ENCODE results near the gene SH3GL3.

The SH3GL3 gene

DNA sequence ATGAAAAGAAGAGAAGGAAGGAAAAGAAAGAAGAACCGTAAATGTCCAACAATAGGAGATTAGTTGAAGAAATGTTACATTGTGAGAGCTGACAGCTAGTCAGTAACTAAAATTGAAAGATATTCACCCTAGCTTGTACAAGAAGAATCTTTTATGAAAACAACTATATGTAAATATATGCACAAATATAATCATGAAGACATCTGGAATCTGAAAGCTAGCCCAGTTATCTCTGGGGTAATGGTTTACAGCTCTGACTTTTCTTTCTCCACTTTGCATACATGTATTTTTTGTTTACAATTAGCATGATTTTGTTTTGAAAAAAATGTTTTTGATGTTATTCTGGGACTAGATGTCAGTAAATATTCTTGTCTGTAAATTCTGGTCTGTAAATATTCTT, 169.7 kb downstream of the SH3GL3 start:
- ChIA-PET CTCF (no interaction called here), POLR2A (interaction anchor here (0.7 kb wide), 1 partner anchor 47 kb away, joined by 3 read pairs; no protein-coding TSS in a partner anchor)
- H3K4me3 ChIP-seq (ENCODE audit: low read depth, low read length) = no peak overlapping the region
- TF ChIP-seq ZSCAN16 (tag by site-specific recombination; IDR thresholded peaks at IDR 0.05) (no peak), ZNF132 (tag by site-specific recombination; IDR thresholded peaks at IDR 0.05; ENCODE audit: borderline replicate concordance) (no peak), ZIC2 (tag by site-specific recombination; IDR thresholded peaks at IDR 0.05) (no peak), ZNF391 (tag by site-specific recombination; IDR thresholded peaks at IDR 0.05; ENCODE audit: borderline replicate concordance, low read depth) (no peak), ZNF138 (tag by site-specific recombination; IDR thresholded peaks at IDR 0.05; ENCODE audit: borderline replicate concordance) (no peak), ZSCAN23 (tag by site-specific recombination; IDR thresholded peaks at IDR 0.05) (no peak), ZNF274 (IDR thresholded peaks at IDR 0.05; ENCODE audit: low read length) (no peak), ZNF274 (tag by site-specific recombination; IDR thresholded peaks at IDR 0.05; ENCODE audit: borderline replicate concordance) (no peak), MEIS1 (CRISPR knock-in tag; IDR thresholded peaks at IDR 0.05; ENCODE audit: borderline replicate concordance) (no peak), HOXA7 (CRISPR knock-in tag; IDR thresholded peaks at IDR 0.05; ENCODE audit: borderline replicate concordance) (no peak), ZNF433 (tag by site-specific recombination; IDR thresholded peaks at IDR 0.05; ENCODE audit: low read depth) (no peak), ZNF785 (tag by site-specific recombination; IDR thresholded peaks at IDR 0.05) (no peak), GLI4 (tag by site-specific recombination; IDR thresholded peaks at IDR 0.05) (no peak), OVOL3 (tag by site-specific recombination; IDR thresholded peaks at IDR 0.05) (no peak), ZFP41 (tag by site-specific recombination; IDR thresholded peaks at IDR 0.05; ENCODE audit: borderline replicate concordance) (no peak)
- TF ChIP-seq, protein P1, sequence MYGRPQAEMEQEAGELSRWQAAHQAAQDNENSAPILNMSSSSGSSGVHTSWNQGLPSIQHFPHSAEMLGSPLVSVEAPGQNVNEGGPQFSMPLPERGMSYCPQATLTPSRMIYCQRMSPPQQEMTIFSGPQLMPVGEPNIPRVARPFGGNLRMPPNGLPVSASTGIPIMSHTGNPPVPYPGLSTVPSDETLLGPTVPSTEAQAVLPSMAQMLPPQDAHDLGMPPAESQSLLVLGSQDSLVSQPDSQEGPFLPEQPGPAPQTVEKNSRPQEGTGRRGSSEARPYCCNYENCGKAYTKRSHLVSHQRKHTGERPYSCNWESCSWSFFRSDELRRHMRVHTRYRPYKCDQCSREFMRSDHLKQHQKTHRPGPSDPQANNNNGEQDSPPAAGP (tag by site-specific recombination; IDR thresholded peaks at IDR 0.05) = no peak
- TF ChIP-seq, protein P2, sequence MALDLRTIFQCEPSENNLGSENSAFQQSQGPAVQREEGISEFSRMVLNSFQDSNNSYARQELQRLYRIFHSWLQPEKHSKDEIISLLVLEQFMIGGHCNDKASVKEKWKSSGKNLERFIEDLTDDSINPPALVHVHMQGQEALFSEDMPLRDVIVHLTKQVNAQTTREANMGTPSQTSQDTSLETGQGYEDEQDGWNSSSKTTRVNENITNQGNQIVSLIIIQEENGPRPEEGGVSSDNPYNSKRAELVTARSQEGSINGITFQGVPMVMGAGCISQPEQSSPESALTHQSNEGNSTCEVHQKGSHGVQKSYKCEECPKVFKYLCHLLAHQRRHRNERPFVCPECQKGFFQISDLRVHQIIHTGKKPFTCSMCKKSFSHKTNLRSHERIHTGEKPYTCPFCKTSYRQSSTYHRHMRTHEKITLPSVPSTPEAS (tag by site-specific recombination; IDR thresholded peaks at IDR 0.05) = no peak
- TF ChIP-seq, protein P3, sequence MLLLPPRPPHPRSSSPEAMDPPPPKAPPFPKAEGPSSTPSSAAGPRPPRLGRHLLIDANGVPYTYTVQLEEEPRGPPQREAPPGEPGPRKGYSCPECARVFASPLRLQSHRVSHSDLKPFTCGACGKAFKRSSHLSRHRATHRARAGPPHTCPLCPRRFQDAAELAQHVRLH (tag by site-specific recombination; IDR thresholded peaks at IDR 0.05) = no peak
- TF ChIP-seq, protein P4, sequence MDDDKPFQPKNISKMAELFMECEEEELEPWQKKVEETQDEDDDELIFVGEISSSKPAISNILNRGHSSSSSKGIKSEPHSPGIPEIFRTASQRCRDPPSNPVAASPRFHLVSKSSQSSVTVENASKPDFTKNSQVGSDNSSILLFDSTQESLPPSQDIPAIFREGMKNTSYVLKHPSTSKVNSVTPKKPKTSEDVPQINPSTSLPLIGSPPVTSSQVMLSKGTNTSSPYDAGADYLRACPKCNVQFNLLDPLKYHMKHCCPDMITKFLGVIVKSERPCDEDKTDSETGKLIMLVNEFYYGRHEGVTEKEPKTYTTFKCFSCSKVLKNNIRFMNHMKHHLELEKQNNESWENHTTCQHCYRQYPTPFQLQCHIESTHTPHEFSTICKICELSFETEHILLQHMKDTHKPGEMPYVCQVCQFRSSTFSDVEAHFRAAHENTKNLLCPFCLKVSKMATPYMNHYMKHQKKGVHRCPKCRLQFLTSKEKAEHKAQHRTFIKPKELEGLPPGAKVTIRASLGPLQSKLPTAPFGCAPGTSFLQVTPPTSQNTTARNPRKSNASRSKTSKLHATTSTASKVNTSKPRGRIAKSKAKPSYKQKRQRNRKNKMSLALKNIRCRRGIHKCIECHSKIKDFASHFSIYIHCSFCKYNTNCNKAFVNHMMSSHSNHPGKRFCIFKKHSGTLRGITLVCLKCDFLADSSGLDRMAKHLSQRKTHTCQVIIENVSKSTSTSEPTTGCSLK (tag by site-specific recombination; IDR thresholded peaks at IDR 0.05) = no peak
- TF ChIP-seq, protein P5, sequence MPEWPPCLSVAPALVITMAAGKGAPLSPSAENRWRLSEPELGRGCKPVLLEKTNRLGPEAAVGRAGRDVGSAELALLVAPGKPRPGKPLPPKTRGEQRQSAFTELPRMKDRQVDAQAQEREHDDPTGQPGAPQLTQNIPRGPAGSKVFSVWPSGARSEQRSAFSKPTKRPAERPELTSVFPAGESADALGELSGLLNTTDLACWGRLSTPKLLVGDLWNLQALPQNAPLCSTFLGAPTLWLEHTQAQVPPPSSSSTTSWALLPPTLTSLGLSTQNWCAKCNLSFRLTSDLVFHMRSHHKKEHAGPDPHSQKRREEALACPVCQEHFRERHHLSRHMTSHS (tag by site-specific recombination; IDR thresholded peaks at IDR 0.05) = no peak
- H3K4me1 ChIP-seq (ENCODE audit: control insufficient read depth, insufficient read depth, low read length) = no peaks in the 10 kb centered on the region
- H3K36me3 ChIP-seq (ENCODE audit: control insufficient read depth in 2 of 2, insufficient read depth in 1 of 2, low read length in 2 of 2) = peaks cover 0 to 4% of the 10 kb centered on the region in 2 experiments; a peak in 1 of 3 replicates
- no peaks in the 10 kb centered on the region for H3K9me3 ChIP-seq (ENCODE audit: control insufficient read depth, insufficient read depth, low read depth, low read length)
- H3K27ac ChIP-seq (ENCODE audit: extremely low read depth, low read depth, low read length) = no peak overlapping the region

DNA sequence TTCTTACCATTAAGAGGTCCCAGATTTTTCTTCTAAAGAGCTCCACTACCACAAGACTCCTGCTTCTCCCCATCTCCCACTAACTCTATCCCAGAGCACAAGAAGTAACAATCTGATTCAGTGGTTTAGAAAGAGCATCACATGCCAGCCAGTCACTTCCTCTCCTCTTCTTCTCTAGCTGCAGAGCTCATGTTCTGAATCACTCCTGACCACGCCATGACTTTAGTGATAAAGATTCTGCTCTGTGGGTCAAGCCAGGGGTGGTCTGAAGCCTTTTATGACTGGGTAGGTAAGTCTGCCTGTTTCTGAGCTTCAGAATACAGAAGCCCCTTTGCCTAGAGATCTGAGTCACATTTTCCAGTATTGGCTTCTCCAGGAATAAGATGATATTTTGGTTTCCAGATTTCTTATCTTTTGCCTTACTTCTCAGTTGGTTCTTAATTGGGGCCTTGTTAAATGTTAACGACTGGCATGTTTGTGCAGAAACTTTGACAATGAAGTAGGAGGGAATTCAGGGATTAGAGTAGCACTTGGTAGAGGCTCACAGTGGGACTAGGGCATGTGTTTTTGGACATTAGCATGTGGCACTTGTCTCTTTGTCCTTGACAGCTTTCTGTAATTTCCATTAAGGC, 179.1 kb downstream of the SH3GL3 start:
- H3K36me3 ChIP-seq (ENCODE audit: control insufficient read depth in 2 of 2, insufficient read depth in 1 of 2, low read length in 2 of 2) = no peaks in the 10 kb centered on the region
- H3K4me3 ChIP-seq (ENCODE audit: low read depth, low read length) = no peak overlapping the region
- POLR2A ChIA-PET = no interaction called here
- H3K4me1 ChIP-seq (ENCODE audit: control insufficient read depth, insufficient read depth, low read length) = no peaks in the 10 kb centered on the region
- CTCF ChIA-PET = no interaction called here
- H3K9me3 ChIP-seq (ENCODE audit: control insufficient read depth, insufficient read depth, low read depth, low read length) = no peaks in the 10 kb centered on the region
- H3K27ac ChIP-seq (ENCODE audit: extremely low read depth, low read depth, low read length) = no peak overlapping the region
- TF ChIP-seq, protein P6, sequence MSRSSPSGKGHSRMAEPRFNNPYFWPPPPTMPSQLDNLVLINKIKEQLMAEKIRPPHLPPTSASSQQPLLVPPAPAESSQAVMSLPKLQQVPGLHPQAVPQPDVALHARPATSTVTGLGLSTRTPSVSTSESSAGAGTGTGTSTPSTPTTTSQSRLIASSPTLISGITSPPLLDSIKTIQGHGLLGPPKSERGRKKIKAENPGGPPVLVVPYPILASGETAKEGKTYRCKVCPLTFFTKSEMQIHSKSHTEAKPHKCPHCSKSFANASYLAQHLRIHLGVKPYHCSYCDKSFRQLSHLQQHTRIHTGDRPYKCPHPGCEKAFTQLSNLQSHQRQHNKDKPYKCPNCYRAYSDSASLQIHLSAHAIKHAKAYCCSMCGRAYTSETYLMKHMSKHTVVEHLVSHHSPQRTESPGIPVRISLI (tag by site-specific recombination; IDR thresholded peaks at IDR 0.05) = no peak
- no peak for TF ChIP-seq ZNF10 (tag by site-specific recombination; IDR thresholded peaks at IDR 0.05)
- 0 out of 2 replicates have a peak, but pooled peaks have one; percentile 21 for TF ChIP-seq ZIC2 (tag by site-specific recombination; IDR thresholded peaks at IDR 0.05)
- no peak for TF ChIP-seq ZNF37A (tag by site-specific recombination; IDR thresholded peaks at IDR 0.05)
- TF ChIP-seq ZNF341 (tag by site-specific recombination; IDR thresholded peaks at IDR 0.05; ENCODE audit: low read depth) = no peak
- 0 out of 2 replicates have a peak, but pooled peaks have one; percentile 31 for TF ChIP-seq TRIM28 (IDR thresholded peaks at IDR 0.05; ENCODE audit: borderline replicate concordance, low read length)
- TF ChIP-seq OSR2 (tag by site-specific recombination; IDR thresholded peaks at IDR 0.05) = 0 out of 2 replicates have a peak, but pooled peaks have one; percentile 9
- peak; percentile 79 for TF ChIP-seq SP7 (tag by site-specific recombination; IDR thresholded peaks at IDR 0.05)
